ENCODE results near the gene UVRAG.

- TF ChIP-seq CTCF (IDR thresholded peaks at IDR 0.05; ENCODE audit: insufficient read depth, low read length) = no peak
- no peak for TF ChIP-seq POLR2AphosphoS5 (IDR thresholded peaks at IDR 0.05; ENCODE audit: low read depth)
- TF ChIP-seq GABPA (IDR thresholded peaks at IDR 0.05; ENCODE audit: low read depth) = no peak
- TF ChIP-seq, protein P1, sequence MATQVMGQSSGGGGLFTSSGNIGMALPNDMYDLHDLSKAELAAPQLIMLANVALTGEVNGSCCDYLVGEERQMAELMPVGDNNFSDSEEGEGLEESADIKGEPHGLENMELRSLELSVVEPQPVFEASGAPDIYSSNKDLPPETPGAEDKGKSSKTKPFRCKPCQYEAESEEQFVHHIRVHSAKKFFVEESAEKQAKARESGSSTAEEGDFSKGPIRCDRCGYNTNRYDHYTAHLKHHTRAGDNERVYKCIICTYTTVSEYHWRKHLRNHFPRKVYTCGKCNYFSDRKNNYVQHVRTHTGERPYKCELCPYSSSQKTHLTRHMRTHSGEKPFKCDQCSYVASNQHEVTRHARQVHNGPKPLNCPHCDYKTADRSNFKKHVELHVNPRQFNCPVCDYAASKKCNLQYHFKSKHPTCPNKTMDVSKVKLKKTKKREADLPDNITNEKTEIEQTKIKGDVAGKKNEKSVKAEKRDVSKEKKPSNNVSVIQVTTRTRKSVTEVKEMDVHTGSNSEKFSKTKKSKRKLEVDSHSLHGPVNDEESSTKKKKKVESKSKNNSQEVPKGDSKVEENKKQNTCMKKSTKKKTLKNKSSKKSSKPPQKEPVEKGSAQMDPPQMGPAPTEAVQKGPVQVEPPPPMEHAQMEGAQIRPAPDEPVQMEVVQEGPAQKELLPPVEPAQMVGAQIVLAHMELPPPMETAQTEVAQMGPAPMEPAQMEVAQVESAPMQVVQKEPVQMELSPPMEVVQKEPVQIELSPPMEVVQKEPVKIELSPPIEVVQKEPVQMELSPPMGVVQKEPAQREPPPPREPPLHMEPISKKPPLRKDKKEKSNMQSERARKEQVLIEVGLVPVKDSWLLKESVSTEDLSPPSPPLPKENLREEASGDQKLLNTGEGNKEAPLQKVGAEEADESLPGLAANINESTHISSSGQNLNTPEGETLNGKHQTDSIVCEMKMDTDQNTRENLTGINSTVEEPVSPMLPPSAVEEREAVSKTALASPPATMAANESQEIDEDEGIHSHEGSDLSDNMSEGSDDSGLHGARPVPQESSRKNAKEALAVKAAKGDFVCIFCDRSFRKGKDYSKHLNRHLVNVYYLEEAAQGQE (IDR thresholded peaks at IDR 0.05; ENCODE audit: insufficient replicate concordance, low read depth) = no peak
Observed at GRCh38 chr11:75898871-75899270, 83.9 kb downstream of the UVRAG start.

Measured in HL-60 (cell line).